ENCODE data around the gene SGMS1.
"Not testable (repeated sequence)": the region's sequence is repeated elsewhere in the genome, so short reads cannot be mapped to it uniquely, and the experiment has no call there.

The SGMS1 gene

DNA sequence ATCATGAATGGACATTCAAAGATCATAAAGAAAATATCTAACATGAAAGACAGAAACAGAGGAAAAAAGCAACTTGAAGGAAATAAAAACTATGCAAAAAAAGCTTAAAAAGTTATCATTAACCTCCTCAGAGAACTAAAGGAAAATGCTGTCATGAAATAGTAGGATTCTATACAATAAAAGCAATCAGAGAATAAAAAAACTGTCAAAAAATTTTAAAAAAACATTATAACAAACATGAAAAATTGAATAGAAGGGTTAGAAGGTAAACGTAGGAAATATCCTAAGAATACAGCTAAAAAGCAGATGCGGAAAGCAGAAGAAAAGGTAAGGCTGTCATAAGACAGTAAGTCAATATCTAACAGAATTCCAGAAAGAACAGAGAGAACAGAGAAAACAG is 44.8 kb downstream of the SGMS1 start:
- Histone ChIP-seq H3K27me3 (ENCODE audit: control insufficient read depth, insufficient read depth, low read length) (no peaks in the 10 kb centered on the region), H3K27ac (ENCODE audit: low read depth, low read length) (no peak overlapping the region), H3K36me3 (ENCODE audit: control insufficient read depth, insufficient read depth, low read length) (no peaks in the 10 kb centered on the region), H3K4me1 (ENCODE audit: control insufficient read depth, insufficient read depth, low read length) (peaks cover 59% of the 10 kb centered on the region), H3K4me3 (ENCODE audit: low read depth, low read length) (no peak overlapping the region), H3K9ac (ENCODE audit: low read depth, low read length) (no peak overlapping the region), H3K9me3 (ENCODE audit: control insufficient read depth, insufficient read depth, low read length) (no peaks in the 10 kb centered on the region)

DNA sequence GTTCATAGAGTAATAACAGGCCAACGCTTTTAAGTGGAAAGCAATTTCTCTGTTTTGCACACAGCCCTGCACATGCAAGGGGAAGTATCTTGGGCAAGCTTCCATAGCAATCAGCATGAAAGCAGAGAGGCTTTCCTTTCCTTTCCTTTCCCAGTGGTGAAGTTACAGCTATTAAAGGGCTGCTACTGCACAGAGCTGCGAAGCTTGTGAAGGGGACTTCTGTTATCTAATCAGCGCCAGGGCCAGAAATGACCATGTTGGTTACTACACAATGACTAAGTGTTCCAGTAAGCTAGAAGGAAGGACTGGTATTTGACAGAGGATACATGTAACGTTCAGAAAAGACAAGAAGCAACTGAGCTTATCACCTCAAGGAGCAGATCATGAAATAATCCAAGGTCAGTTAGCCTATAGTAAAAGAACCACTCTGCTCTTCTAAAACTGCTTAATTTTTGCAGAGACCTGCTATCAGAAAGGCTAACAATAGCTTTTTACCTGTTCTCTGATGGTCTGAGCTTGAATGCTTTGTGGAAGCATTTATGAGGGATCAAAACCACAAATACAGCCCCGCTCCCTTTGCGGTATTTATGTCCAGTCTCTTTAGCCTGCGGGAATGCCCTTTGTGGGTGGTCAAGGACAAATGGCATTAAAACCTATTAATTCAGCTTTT is 45.9 kb downstream of the SGMS1 start:
- Histone ChIP-seq H3K9ac (ENCODE audit: low read depth, low read length) (no peak overlapping the region), H3K4me1 (ENCODE audit: control insufficient read depth, insufficient read depth, low read length) (peaks cover 62% of the 10 kb centered on the region), H3K27ac (ENCODE audit: low read depth, low read length) (no peak overlapping the region), H3K27me3 (ENCODE audit: control insufficient read depth, insufficient read depth, low read length) (no peaks in the 10 kb centered on the region), H3K36me3 (ENCODE audit: control insufficient read depth, insufficient read depth, low read length) (no peaks in the 10 kb centered on the region), H3K4me3 (ENCODE audit: low read depth, low read length) (no peak overlapping the region), H3K9me3 (ENCODE audit: control insufficient read depth, insufficient read depth, low read length) (no peaks in the 10 kb centered on the region)

DNA sequence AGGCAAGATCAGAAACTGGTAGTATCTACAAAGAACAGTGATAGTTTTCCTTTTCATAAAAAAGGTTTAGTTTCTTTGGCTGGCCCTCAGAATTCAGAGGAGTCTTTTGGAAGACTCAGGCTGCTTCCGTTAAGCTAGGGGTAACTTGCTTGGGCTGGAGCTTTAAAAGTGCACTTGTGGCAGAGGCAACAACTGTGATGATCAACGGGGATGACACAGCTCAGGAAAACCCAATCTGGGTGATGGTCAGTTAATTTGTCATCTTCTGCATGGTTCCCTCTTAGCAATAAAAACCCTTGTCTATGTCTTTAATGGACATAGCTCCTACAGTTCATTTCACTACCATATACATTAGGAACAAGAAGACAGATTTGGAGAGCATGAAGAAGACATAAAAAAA is 46.7 kb downstream of the SGMS1 start:
- H3K27ac ChIP-seq (ENCODE audit: low read depth, low read length) = no peak overlapping the region
- no peaks in the 10 kb centered on the region for H3K27me3 ChIP-seq (ENCODE audit: control insufficient read depth, insufficient read depth, low read length)
- H3K4me3 ChIP-seq (ENCODE audit: low read depth, low read length) = no peak overlapping the region
- H3K9me3 ChIP-seq (ENCODE audit: control insufficient read depth, insufficient read depth, low read length) = no peaks in the 10 kb centered on the region
- H3K4me1 ChIP-seq (ENCODE audit: control insufficient read depth, insufficient read depth, low read length) = peaks cover 69% of the 10 kb centered on the region
- no peaks in the 10 kb centered on the region for H3K36me3 ChIP-seq (ENCODE audit: control insufficient read depth, insufficient read depth, low read length)
- no peak overlapping the region for H3K9ac ChIP-seq (ENCODE audit: low read depth, low read length)

DNA sequence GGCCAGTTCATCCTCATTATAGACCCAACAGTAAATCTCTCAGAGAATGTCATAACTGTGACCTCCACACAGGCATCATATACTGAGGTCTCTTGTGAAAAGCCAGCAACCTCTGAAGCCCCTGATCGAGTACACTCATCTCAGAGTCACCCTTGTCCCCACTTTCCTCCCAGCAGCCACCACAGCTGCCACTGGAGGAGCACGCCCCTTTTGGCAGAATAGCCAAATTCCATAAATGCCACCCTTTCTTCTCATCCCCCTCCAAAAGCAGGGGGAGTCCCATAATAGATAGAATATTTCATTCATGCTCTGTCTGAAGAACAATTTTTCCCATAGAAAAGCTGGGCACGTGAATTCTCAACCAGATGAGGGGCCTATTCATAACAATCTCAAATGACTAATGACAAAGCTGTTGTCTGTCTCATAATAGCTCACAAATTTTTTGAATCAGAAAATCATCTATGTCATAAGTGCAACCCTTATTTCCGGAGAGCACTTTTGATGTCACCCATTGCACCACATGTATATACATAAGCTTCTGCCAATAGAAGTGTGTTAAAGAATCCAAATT is 47.4 kb downstream of the SGMS1 start:
- Histone ChIP-seq H3K36me3 (ENCODE audit: control insufficient read depth, insufficient read depth, low read length) (no peaks in the 10 kb centered on the region), H3K9me3 (ENCODE audit: control insufficient read depth, insufficient read depth, low read length) (no peaks in the 10 kb centered on the region), H3K4me1 (ENCODE audit: control insufficient read depth, insufficient read depth, low read length) (peaks cover 68% of the 10 kb centered on the region), H3K9ac (ENCODE audit: low read depth, low read length) (no peak overlapping the region), H3K27me3 (ENCODE audit: control insufficient read depth, insufficient read depth, low read length) (no peaks in the 10 kb centered on the region), H3K4me3 (ENCODE audit: low read depth, low read length) (no peak overlapping the region), H3K27ac (ENCODE audit: low read depth, low read length) (no peak overlapping the region)

DNA sequence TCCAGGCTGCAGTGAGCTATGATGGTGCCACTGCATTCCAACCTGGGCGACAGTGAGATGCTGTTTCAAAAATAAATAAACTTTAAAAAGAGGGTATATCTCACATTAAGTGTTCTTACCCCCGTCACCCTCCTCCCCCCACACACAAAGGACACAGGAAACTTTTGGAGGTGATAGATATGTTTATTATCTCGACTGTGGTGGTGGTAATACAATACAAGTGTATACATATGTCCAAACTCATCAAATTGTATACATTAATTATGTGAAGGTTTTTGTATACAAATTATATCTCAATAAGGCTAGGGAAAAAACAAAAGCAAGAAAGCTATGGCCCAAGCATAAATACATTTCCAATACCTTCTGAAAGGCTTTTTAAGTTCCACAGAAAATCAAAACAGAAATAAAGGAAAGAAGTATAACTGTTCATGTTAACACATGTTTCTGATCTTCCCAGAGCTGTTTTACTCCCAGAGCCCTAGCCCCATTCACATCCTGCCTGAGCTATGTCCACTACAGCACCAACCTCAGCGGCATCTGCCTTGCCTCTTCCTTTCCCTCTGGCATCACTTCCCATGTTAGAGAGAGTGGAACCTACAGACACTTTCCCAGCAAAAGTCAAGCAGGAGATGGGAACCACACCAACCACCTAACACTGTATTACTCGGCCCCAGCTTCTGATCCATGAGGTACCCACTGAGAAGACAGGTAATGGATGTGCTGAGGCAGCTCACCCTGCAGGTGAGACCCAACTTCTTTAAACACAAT is 48.1 kb downstream of the SGMS1 start:
- no peak overlapping the region for H3K4me3 ChIP-seq (ENCODE audit: low read depth, low read length)
- H3K36me3 ChIP-seq (ENCODE audit: control insufficient read depth, insufficient read depth, low read length) = no peaks in the 10 kb centered on the region
- H3K27ac ChIP-seq (ENCODE audit: low read depth, low read length) = no peak overlapping the region
- H3K9me3 ChIP-seq (ENCODE audit: control insufficient read depth, insufficient read depth, low read length) = no peaks in the 10 kb centered on the region
- no peak overlapping the region for H3K9ac ChIP-seq (ENCODE audit: low read depth, low read length)
- no peaks in the 10 kb centered on the region for H3K27me3 ChIP-seq (ENCODE audit: control insufficient read depth, insufficient read depth, low read length)
- peaks cover 67% of the 10 kb centered on the region for H3K4me1 ChIP-seq (ENCODE audit: control insufficient read depth, insufficient read depth, low read length)

DNA sequence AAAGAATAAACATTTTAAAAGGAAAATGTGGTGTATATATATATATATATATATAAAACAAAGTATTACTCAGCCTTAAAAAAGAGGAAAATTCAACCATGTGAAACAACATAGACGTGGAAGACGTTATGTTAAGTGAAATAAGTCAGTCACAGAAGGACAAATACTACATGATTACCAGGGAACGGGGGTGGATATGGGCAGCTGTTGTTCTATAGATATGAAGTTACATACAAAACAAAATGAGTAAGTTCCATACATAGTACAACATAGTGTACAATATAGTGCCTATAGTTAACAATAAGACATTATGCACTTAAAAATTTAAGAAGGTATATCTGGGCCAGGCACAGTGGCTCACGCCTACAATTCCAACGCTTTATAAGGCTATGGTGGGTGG is 48.8 kb downstream of the SGMS1 start:
- H3K27me3 ChIP-seq (ENCODE audit: control insufficient read depth, insufficient read depth, low read length) = no peaks in the 10 kb centered on the region
- no peaks in the 10 kb centered on the region for H3K36me3 ChIP-seq (ENCODE audit: control insufficient read depth, insufficient read depth, low read length)
- H3K4me3 ChIP-seq (ENCODE audit: low read depth, low read length) = no peak overlapping the region
- H3K9ac ChIP-seq (ENCODE audit: low read depth, low read length) = no peak overlapping the region
- H3K4me1 ChIP-seq (ENCODE audit: control insufficient read depth, insufficient read depth, low read length) = peaks cover 67% of the 10 kb centered on the region
- H3K9me3 ChIP-seq (ENCODE audit: control insufficient read depth, insufficient read depth, low read length) = no peaks in the 10 kb centered on the region
- H3K27ac ChIP-seq (ENCODE audit: low read depth, low read length) = no peak overlapping the region

DNA sequence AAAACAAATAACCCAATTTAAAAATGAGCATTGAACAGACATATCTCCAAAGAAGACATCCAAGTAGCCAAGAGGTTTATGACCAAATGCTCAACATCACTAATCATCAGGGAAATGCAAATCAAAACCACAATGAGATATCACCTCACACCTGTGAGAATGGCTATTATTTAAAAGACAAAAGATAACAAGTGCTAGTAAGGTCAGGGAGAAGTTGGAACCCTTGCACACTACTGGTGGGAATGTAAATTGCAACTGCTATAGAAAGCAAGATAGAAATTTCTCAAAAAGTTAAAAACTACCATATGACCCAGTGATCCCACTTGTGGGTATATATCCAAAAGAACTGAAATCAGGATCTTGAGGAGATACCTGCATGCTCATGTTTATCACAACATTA is 49.5 kb downstream of the SGMS1 start:
- Histone ChIP-seq H3K27ac (ENCODE audit: low read depth, low read length) (no peak overlapping the region), H3K4me3 (ENCODE audit: low read depth, low read length) (no peak overlapping the region; the same call in 1 of the 2 replicates), H3K36me3 (ENCODE audit: control insufficient read depth, insufficient read depth, low read length) (no peaks in the 10 kb centered on the region), H3K9me3 (ENCODE audit: control insufficient read depth, insufficient read depth, low read length) (no peaks in the 10 kb centered on the region), H3K4me1 (ENCODE audit: control insufficient read depth, insufficient read depth, low read length) (peaks cover 63% of the 10 kb centered on the region), H3K9ac (ENCODE audit: low read depth, low read length) (no peak overlapping the region), H3K27me3 (ENCODE audit: control insufficient read depth, insufficient read depth, low read length) (no peaks in the 10 kb centered on the region)

DNA sequence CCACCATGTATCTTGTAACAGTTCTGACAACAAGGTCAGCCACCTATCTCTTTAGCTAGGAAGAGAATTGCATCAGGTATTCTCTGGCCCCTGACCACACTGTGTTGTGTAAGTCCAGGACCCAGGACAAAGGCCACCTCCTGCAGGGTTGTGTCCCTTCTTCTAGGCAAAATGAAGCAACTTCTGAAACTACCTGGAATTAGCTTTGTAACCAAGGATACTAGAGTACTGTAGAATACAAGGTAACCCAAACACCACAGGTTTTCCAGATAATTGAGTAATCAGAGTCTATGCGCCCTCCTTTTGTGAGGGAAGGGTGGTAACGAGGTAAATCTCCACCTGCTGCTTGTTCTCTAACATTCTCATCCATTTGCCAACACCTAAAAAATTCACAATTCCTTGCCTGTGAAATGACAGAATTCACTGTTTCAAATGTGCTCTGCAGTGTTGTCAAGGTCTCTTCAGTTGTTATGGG is 51.7 kb downstream of the SGMS1 start:
- Histone ChIP-seq H3K27ac (ENCODE audit: low read depth, low read length) (peak overlapping the region; percentile 36), H3K36me3 (ENCODE audit: control insufficient read depth, insufficient read depth, low read length) (no peaks in the 10 kb centered on the region), H3K4me3 (ENCODE audit: low read depth, low read length) (no peak overlapping the region)

DNA sequence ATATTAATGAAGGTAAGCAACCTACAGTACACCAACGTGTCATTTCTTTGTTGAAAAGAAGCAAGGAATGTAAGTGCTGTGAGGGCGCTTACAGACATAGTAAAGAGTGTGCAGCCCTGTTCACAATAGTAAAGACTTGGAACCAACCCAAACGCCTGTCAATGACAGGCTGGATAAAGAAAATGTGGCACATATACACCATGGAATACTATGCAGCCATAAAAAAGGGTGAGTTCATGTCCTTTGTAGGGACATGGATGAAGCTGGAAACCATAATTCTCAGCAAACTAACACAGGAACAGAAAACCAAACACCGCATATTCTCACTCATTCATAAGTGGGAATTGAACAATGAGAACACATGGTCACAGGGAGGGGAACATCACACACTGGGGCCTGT is 55.0 kb downstream of the SGMS1 start:
- not testable (repeated sequence) for H3K27me3 ChIP-seq (ENCODE audit: control insufficient read depth, insufficient read depth, low read length); H3K4me3 ChIP-seq (ENCODE audit: low read depth, low read length); H3K9ac ChIP-seq (ENCODE audit: low read depth, low read length); H3K27ac ChIP-seq (ENCODE audit: low read depth, low read length); H3K36me3 ChIP-seq (ENCODE audit: control insufficient read depth, insufficient read depth, low read length); H3K9me3 ChIP-seq (ENCODE audit: control insufficient read depth, insufficient read depth, low read length)
- peaks cover 65% of the 10 kb centered on the region for H3K4me1 ChIP-seq (ENCODE audit: control insufficient read depth, insufficient read depth, low read length)

More for the DNA sequence above, 51.7 kb downstream of the SGMS1 start:
- Histone ChIP-seq H3K27me3 (ENCODE audit: control insufficient read depth, insufficient read depth, low read length) (no peaks in the 10 kb centered on the region), H3K9me3 (ENCODE audit: control insufficient read depth, insufficient read depth, low read length) (no peaks in the 10 kb centered on the region), H3K4me1 (ENCODE audit: control insufficient read depth, insufficient read depth, low read length) (peaks cover 57% of the 10 kb centered on the region), H3K9ac (ENCODE audit: low read depth, low read length) (no peak overlapping the region)

DNA sequence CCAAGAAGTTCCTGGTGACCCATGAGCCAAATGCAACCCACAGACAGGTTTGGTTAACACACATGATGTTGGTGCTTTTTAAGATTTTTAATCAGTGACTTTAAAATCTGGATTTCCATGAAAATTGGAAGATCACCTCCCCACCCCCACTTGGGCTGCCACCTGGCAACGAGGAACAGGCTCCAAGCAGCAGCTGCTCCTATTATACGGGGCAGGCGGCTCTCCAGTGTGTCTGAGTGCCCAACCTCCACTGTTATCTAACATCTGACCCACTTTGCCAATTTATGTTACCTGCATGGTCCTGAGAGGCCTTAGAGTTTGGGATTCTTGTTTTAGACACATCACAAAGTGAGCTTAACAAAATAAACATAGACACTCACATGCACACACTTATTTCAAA is 56.4 kb downstream of the SGMS1 start:
- Histone ChIP-seq H3K4me3 (ENCODE audit: low read depth, low read length) (no peak overlapping the region), H3K27ac (ENCODE audit: low read depth, low read length) (no peak overlapping the region), H3K9ac (ENCODE audit: low read depth, low read length) (no peak overlapping the region), H3K4me1 (ENCODE audit: control insufficient read depth, insufficient read depth, low read length) (peaks cover 58% of the 10 kb centered on the region), H3K9me3 (ENCODE audit: control insufficient read depth, insufficient read depth, low read length) (no peaks in the 10 kb centered on the region), H3K27me3 (ENCODE audit: control insufficient read depth, insufficient read depth, low read length) (no peaks in the 10 kb centered on the region), H3K36me3 (ENCODE audit: control insufficient read depth, insufficient read depth, low read length) (no peaks in the 10 kb centered on the region)

DNA sequence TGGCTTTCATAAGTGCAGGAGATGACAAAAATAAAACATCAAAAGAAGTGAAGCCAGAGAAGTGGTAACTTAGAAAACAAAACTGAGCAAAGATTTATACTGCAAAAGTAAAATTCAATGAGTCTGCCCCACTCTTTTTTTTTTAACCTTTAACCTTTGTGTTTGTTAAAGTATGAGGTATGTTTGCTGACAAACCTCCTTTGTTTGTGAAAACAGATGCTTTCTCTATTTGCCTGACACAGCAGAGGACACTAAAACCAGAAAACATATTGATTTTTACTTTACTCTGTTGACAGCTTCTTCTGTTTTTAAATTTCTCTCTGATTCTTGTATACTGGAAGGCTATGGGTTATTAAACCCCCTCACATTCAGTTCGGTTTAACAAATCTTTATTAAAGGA is 57.6 kb downstream of the SGMS1 start:
- H3K9me3 ChIP-seq (ENCODE audit: control insufficient read depth, insufficient read depth, low read length) = no peaks in the 10 kb centered on the region
- no peak overlapping the region for H3K27ac ChIP-seq (ENCODE audit: low read depth, low read length)

More for the DNA sequence above, 57.6 kb downstream of the SGMS1 start:
- Histone ChIP-seq H3K27me3 (ENCODE audit: control insufficient read depth, insufficient read depth, low read length) (no peaks in the 10 kb centered on the region), H3K4me3 (ENCODE audit: low read depth, low read length) (no peak overlapping the region), H3K36me3 (ENCODE audit: control insufficient read depth, insufficient read depth, low read length) (no peaks in the 10 kb centered on the region), H3K9ac (ENCODE audit: low read depth, low read length) (no peak overlapping the region), H3K4me1 (ENCODE audit: control insufficient read depth, insufficient read depth, low read length) (peaks cover 51% of the 10 kb centered on the region)
